SH-SY5Y (cell line): ENCODE data around the gene EPYC.

Experiments
- GATA2 ChIP-seq: IDR thresholded peaks from 2 replicates; pipeline ENCODE4 v1.6.1; 2011; ENCODE audit warnings: mild to moderate bottlenecking, low read depth, low read length
- GATA3 ChIP-seq: IDR thresholded peaks from 2 replicates; pipeline ENCODE4 v1.6.1; 2011; ENCODE audit warnings: low read depth, mild to moderate bottlenecking, low read length, moderate library complexity

EPYC gene

GRCh38 chr12:91009319-91009950 lies 4.7 kb upstream of the EPYC start:
- TF ChIP-seq GATA3 (no peak), GATA2 (no peak)

GRCh38 chr12:91007531-91008290 lies 2.9 kb upstream of the EPYC start:
- no peak for TF ChIP-seq GATA3
- TF ChIP-seq GATA2 = no peak

- TF ChIP-seq GATA2 (no peak), GATA3 (no peak)
Measured at GRCh38 chr12:91003737-91004136, 1.0 kb downstream of the EPYC start.

GRCh38 chr12:91001306-91001705 lies 3.5 kb downstream of the EPYC start:
- TF ChIP-seq GATA3 (no peak), GATA2 (no peak)

- TF ChIP-seq GATA2 = no peak
- TF ChIP-seq GATA3 = no peak
Measured at GRCh38 chr12:90999966-91000365, 4.8 kb downstream of the EPYC start.

- TF ChIP-seq GATA3 = no peak
- TF ChIP-seq GATA2 = no peak
Measured at GRCh38 chr12:90999527-90999926, 5.2 kb downstream of the EPYC start.

- TF ChIP-seq GATA3 = no peak
- no peak for TF ChIP-seq GATA2
Measured at GRCh38 chr12:90995010-90995409, 9.8 kb downstream of the EPYC start.

- TF ChIP-seq GATA3 (no peak), GATA2 (no peak)
Measured at GRCh38 chr12:90991952-90992465, 12.8 kb downstream of the EPYC start.

GRCh38 chr12:90990611-90991010 lies 14.2 kb downstream of the EPYC start:
- TF ChIP-seq GATA2 (no peak), GATA3 (no peak)

- TF ChIP-seq GATA2 (no peak), GATA3 (no peak)
Measured at GRCh38 chr12:90989686-90990111, 15.1 kb downstream of the EPYC start.

- TF ChIP-seq GATA2 (no peak), GATA3 (no peak)
Measured at GRCh38 chr12:90987520-90987919, 17.3 kb downstream of the EPYC start.

- no peak for TF ChIP-seq GATA3
- TF ChIP-seq GATA2 = no peak
Measured at GRCh38 chr12:90987101-90987500, 17.7 kb downstream of the EPYC start.

GRCh38 chr12:90984114-90984513 lies 20.7 kb downstream of the EPYC start:
- TF ChIP-seq GATA2 (no peak), GATA3 (no peak)

GRCh38 chr12:90982170-90982569 lies 22.6 kb downstream of the EPYC start:
- TF ChIP-seq GATA2 (no peak), GATA3 (no peak)

- TF ChIP-seq GATA3 (no peak), GATA2 (no peak)
Measured at GRCh38 chr12:90979951-90980350, 24.8 kb downstream of the EPYC start.

- TF ChIP-seq GATA3 (no peak), GATA2 (no peak)
Measured at GRCh38 chr12:90979019-90979418, 25.8 kb downstream of the EPYC start.
